Fibroblast of peridontal ligament (primary cell): ENCODE data around the gene TEKT5.

Experiments used
- DNase-seq: peaks from one replicate; pipeline ENCODE4 v3.0.0-alpha.2; 2010; ENCODE audit errors: extremely low read depth

TEKT5 gene

GRCh38 chr16:10610499-10611184, 84.1 kb downstream of the TEKT5 start:
- DNase-seq, result no peak

GRCh38 chr16:10609402-10609774, 85.3 kb downstream of the TEKT5 start:
- peak; percentile 80 for DNase-seq

GRCh38 chr16:10608687-10609401, 85.9 kb downstream of the TEKT5 start:
- DNase-seq, result peak; percentile 48

GRCh38 chr16:10607157-10607556, 87.6 kb downstream of the TEKT5 start:
- no peak for DNase-seq

- DNase-seq, result no peak
Measured at GRCh38 chr16:10606607-10607006, 88.1 kb downstream of the TEKT5 start.

- no peak for DNase-seq
Measured at GRCh38 chr16:10605636-10606035, 89.1 kb downstream of the TEKT5 start.

- DNase-seq, result no peak
Measured at GRCh38 chr16:10601444-10602408, 93.0 kb downstream of the TEKT5 start.

- DNase-seq, result peak; percentile 52
Measured at GRCh38 chr16:10600782-10601443, 93.8 kb downstream of the TEKT5 start.

- no peak for DNase-seq
Measured at GRCh38 chr16:10599626-10600025, 95.1 kb downstream of the TEKT5 start.

- no peak for DNase-seq
Measured at GRCh38 chr16:10598157-10598556, 96.6 kb downstream of the TEKT5 start.

GRCh38 chr16:10597187-10597601, 97.5 kb downstream of the TEKT5 start:
- DNase-seq, result no peak

- DNase-seq, result no peak
Measured at GRCh38 chr16:10594312-10594950, 100.3 kb downstream of the TEKT5 start.

- DNase-seq, result no peak
Measured at GRCh38 chr16:10592611-10593010, 102.1 kb downstream of the TEKT5 start.

GRCh38 chr16:10590342-10590741, 104.4 kb downstream of the TEKT5 start:
- DNase-seq, result no peak

- DNase-seq, result no peak
Measured at GRCh38 chr16:10589109-10589508, 105.6 kb downstream of the TEKT5 start.

- no peak for DNase-seq
Measured at GRCh38 chr16:10587622-10588021, 107.1 kb downstream of the TEKT5 start.

- DNase-seq, result peak; percentile 72
Measured at GRCh38 chr16:10584981-10585438, 109.7 kb downstream of the TEKT5 start.

GRCh38 chr16:10583269-10583668, 111.5 kb downstream of the TEKT5 start:
- no peak for DNase-seq

- DNase-seq, result peak; percentile 50
Measured at GRCh38 chr16:10581507-10581906, 113.2 kb downstream of the TEKT5 start.

- DNase-seq, result no peak
Measured at GRCh38 chr16:10580883-10581247, 113.9 kb downstream of the TEKT5 start.
